Kidney (tissue), 14 donors: ENCODE results near the gene MYO1H. TPM values are rescaled to one million over a fixed set of nuclear protein-coding genes. Genes with fewer than 3 reads are reported as not detected.

ENCODE experiments used
- DNase-seq, 5 donors: peaks; one replicate each; pipeline ENCODE4 v3.0.0-alpha.2; 2013 to 2020
- FAIRE-seq: peaks from 2 replicates; lab custom pipeline; 2012; peaks lifted over from hg19 to GRCh38; lab: Jason Lieb, UNC
- H3K27ac ChIP-seq, 2 donors: one replicate each; pipeline ENCODE4 v1.7.0; 2013; ENCODE audit warnings: low read depth in 2 of 2, low read length in 2 of 2, inconsistent platforms in 1 of 2
- H3K27me3 ChIP-seq: one replicate; pipeline ENCODE4 v1.7.1; 2013; ENCODE audit warnings: low read length, inconsistent platforms; ENCODE audit not compliant: control insufficient read depth, insufficient read depth
- H3K36me3 ChIP-seq, 3 donors: one replicate each; pipeline versions ENCODE4 v1.7.0 to v1.7.1; 2013; ENCODE audit warnings: low read length in 3 of 3, control low read depth in 1 of 3, inconsistent platforms in 1 of 3; ENCODE audit not compliant: insufficient read depth in 3 of 3, control insufficient read depth in 2 of 3
- H3K4me1 ChIP-seq, 3 donors: one replicate each; pipeline versions ENCODE4 v1.7.0 to v1.7.1; 2013; ENCODE audit warnings: low read length in 3 of 3, inconsistent platforms in 1 of 3, low read depth in 1 of 3; ENCODE audit not compliant: control insufficient read depth in 2 of 3, insufficient read depth in 2 of 3
- H3K4me3 ChIP-seq, 3 donors: one replicate each; pipeline versions ENCODE4 v1.7.0 to v1.8.1; 2013; ENCODE audit warnings: low read length in 3 of 3, control low read depth in 1 of 3, inconsistent platforms in 1 of 3
- H3K9ac ChIP-seq, 3 donors: one replicate each; pipeline versions ENCODE4 v1.7.0 to v1.7.1; 2013; ENCODE audit warnings: low read length in 3 of 3, control low read depth in 1 of 3, inconsistent platforms in 1 of 3
- H3K9me3 ChIP-seq, 3 donors: one replicate each; pipeline versions ENCODE4 v1.7.0 to v1.7.1; 2013; ENCODE audit warnings: low read length in 3 of 3, control low read depth in 1 of 3, inconsistent platforms in 1 of 3; ENCODE audit not compliant: control insufficient read depth in 2 of 3, insufficient read depth in 1 of 3
- CTCF ChIP-seq: IDR thresholded peaks from 3 replicates; pipeline ENCODE4 v1.5.1; 2012; ENCODE audit warnings: mild to moderate bottlenecking, moderate library complexity, borderline replicate concordance; ENCODE audit not compliant: insufficient read depth; ENCODE audit errors: extremely low read depth
- intact Hi-C: fragments of 100-400 bp; cut with DNase I; formaldehyde crosslinking; loops from one replicate; pipeline ENCODE4 v1.11.1; 2022
- polyA plus RNA-seq: library from polyadenylated mRNA; stranded (reverse); fragments of 350-450 nt; fragmentation: Illumina TruSeq; extraction: RNeasy Lipid Tissue Mini Kit (QIAGEN cat#74804); gene quantifications from one replicate; pipeline ENCODE4 v1.2.3, GENCODE V29; 2014; ENCODE audit warnings: low read depth, low replicate concordance; ENCODE audit not compliant: insufficient read depth
- total RNA-seq: library from RNA; stranded (reverse); fragmentation: NEBNext Ultra II Directional; extraction: Animal tissue kit (Norgen Biotek cat#: 25700); gene quantifications from one replicate; pipeline ENCODE4 v1.2.1, GENCODE V29; 2021
- donor health status: control.
- donor health status: control.
- donor health status: control.
- donor health status: control.
- donor health status: control.
- donor health status: DM: yes; HTN: yes; CAD: no.
- donor health status: Normal renal cell carcinoma (clear cell type).

Gene MYO1H
- total and polyA plus RNA-seq, 2 donors from 2014 or later = 0.56 TPM; not detected in 1

- no peak for TF ChIP-seq CTCF
- Histone ChIP-seq H3K4me1 (peaks cover 4 to 62% (median 48%) of the 10 kb centered on the region in 3 donors), H3K27ac (peak overlapping the region; percentile 97 to 99), H3K36me3 (peaks cover 0 to 19% (median 10%) of the 10 kb centered on the region in 3 donors), H3K9me3 (no peaks in the 10 kb centered on the region), H3K27me3 (no peaks in the 10 kb centered on the region), H3K9ac (peak overlapping the region in 2 of 3 donors; percentile 64 to 70), H3K4me3 (peak overlapping the region in 2 of 3 donors; percentile 15 to 53)
- DNase-seq = peak in 2 of 5 donors; percentile 43 to 79
- intact Hi-C loops = no loop called here
- FAIRE-seq = no peak
Measured at GRCh38 chr12:109463756-109464155, 116.1 kb downstream of the MYO1H start.

- H3K36me3 ChIP-seq = peaks cover 4 to 21% (median 18%) of the 10 kb centered on the region in 3 donors
- no peak overlapping the region for H3K4me3 ChIP-seq
- intact Hi-C loops = no loop called here
- H3K9me3 ChIP-seq = no peaks in the 10 kb centered on the region
- DNase-seq = no peak
- no peaks in the 10 kb centered on the region for H3K27me3 ChIP-seq
- TF ChIP-seq CTCF = no peak
- no peak for FAIRE-seq
- peak overlapping the region in 1 of 3 donors; percentile 32 for H3K9ac ChIP-seq
- H3K4me1 ChIP-seq = peaks cover 4 to 62% (median 52%) of the 10 kb centered on the region in 3 donors
- H3K27ac ChIP-seq = peak overlapping the region in 1 of 2 donors; percentile 20
Measured at GRCh38 chr12:109464642-109465351, 117.1 kb downstream of the MYO1H start.

GRCh38 chr12:109466305-109466704, 118.6 kb downstream of the MYO1H start:
- peaks cover 4 to 47% (median 41%) of the 10 kb centered on the region in 3 donors for H3K4me1 ChIP-seq

More at GRCh38 chr12:109466305-109466704, 118.6 kb downstream of the MYO1H start:
- H3K36me3 ChIP-seq = peaks cover 4 to 18% (median 16%) of the 10 kb centered on the region in 3 donors
- no peak overlapping the region for H3K27ac ChIP-seq
- intact Hi-C loops = no loop called here
- FAIRE-seq = no peak
- no peak overlapping the region for H3K9ac ChIP-seq
- no peaks in the 10 kb centered on the region for H3K27me3 ChIP-seq
- DNase-seq = no peak
- TF ChIP-seq CTCF = no peak
- no peaks in the 10 kb centered on the region for H3K9me3 ChIP-seq
- H3K4me3 ChIP-seq = no peak overlapping the region
